HepG2 (cell line): ENCODE results near the gene INO80B. TPM values are rescaled to one million over a fixed set of nuclear protein-coding genes. Genes with fewer than 3 reads are reported as not detected.

ENCODE experiments used
- ARNT2 ChIP-seq: sonication (generic); formaldehyde crosslinking; IDR thresholded peaks from 2 replicates; pipeline ENCODE4 v1.8.0; 2022; ENCODE audit warnings: mild to moderate bottlenecking, low read depth, missing genetic modification reagents, moderate library complexity
- CCAR2 ChIP-seq: fragments of 200-400 bp; formaldehyde crosslinking; optimal IDR thresholded peaks from 2 replicates; pipeline ENCODE3; 2018; ENCODE audit warnings: low read depth, mild to moderate bottlenecking, low read length, moderate library complexity
- FLYWCH1 ChIP-seq: sonication (generic); formaldehyde crosslinking; IDR thresholded peaks from 2 replicates; pipeline ENCODE4 v1.8.1; 2023; ENCODE audit warnings: mild to moderate bottlenecking, missing genetic modification reagents
- HDAC2 ChIP-seq: sonication (generic); formaldehyde crosslinking; IDR thresholded peaks from 2 replicates; pipeline ENCODE4 v1.4.0; 2020; ENCODE audit warnings: missing genetic modification reagents
- KDM5B ChIP-seq: sonication (generic); formaldehyde crosslinking; IDR thresholded peaks from 2 replicates; pipeline ENCODE4 v1.4.0; 2020; ENCODE audit warnings: missing genetic modification reagents, mild to moderate bottlenecking, borderline replicate concordance
- PRMT3 ChIP-seq: sonication (generic); formaldehyde crosslinking; IDR thresholded peaks from 2 replicates; pipeline ENCODE4 v1.8.1; 2022; ENCODE audit warnings: low read depth, mild to moderate bottlenecking, moderate library complexity, missing genetic modification reagents, borderline replicate concordance
- REPIN1 ChIP-seq: sonication (generic); formaldehyde crosslinking; IDR thresholded peaks from 2 replicates; pipeline ENCODE4 v1.8.0; 2022; ENCODE audit warnings: missing genetic modification reagents, low read depth, mild to moderate bottlenecking, borderline replicate concordance
- SRSF9 ChIP-seq: fragments of 200-400 bp; formaldehyde crosslinking; IDR thresholded peaks from 2 replicates; pipeline ENCODE4 v1.6.1; 2018; ENCODE audit warnings: borderline replicate concordance, mild to moderate bottlenecking, low read depth, low read length; ENCODE audit not compliant: insufficient read depth, poor library complexity, severe bottlenecking
- TEF ChIP-seq: sonication (generic); formaldehyde crosslinking; IDR thresholded peaks from 2 replicates; pipeline ENCODE4 v1.5.0; 2020; ENCODE audit warnings: missing genetic modification reagents
- TOE1 ChIP-seq: sonication (generic); formaldehyde crosslinking; IDR thresholded peaks from 2 replicates; pipeline ENCODE4 v1.4.0; 2020; ENCODE audit warnings: mild to moderate bottlenecking, missing genetic modification reagents
- YEATS4 ChIP-seq: sonication (generic); formaldehyde crosslinking; IDR thresholded peaks from 2 replicates; pipeline ENCODE4 v1.4.0; 2020; ENCODE audit warnings: missing genetic modification reagents, borderline replicate concordance
- ZBTB7B ChIP-seq: sonication (generic); formaldehyde crosslinking; IDR thresholded peaks from 2 replicates; pipeline ENCODE4 v1.4.0; 2020; ENCODE audit warnings: missing genetic modification reagents
- ZHX1 ChIP-seq: sonication (generic); formaldehyde crosslinking; IDR thresholded peaks from 2 replicates; pipeline ENCODE4 v1.8.1; 2022; ENCODE audit warnings: low read depth, mild to moderate bottlenecking, missing genetic modification reagents
- ZNF275 ChIP-seq: sonication (generic); formaldehyde crosslinking; IDR thresholded peaks from 2 replicates; pipeline ENCODE4 v1.8.0; 2022; ENCODE audit warnings: missing genetic modification reagents, mild to moderate bottlenecking, inconsistent platforms, borderline replicate concordance
- ZNF296 ChIP-seq: sonication (generic); formaldehyde crosslinking; conservative IDR thresholded peaks from 2 replicates; pipeline ENCODE4 v1.5.0; 2020; ENCODE audit warnings: mild to moderate bottlenecking, missing genetic modification reagents
- ZNF639 ChIP-seq: conservative IDR thresholded peaks from 2 replicates; pipeline ENCODE4 v1.6.1; 2018; ENCODE audit warnings: missing genetic modification reagents
- ZNF644 ChIP-seq: IDR thresholded peaks from 2 replicates; pipeline ENCODE4 v1.6.1; 2016; ENCODE audit warnings: low read depth
- ZNF709 ChIP-seq: sonication (generic); formaldehyde crosslinking; IDR thresholded peaks from 2 replicates; pipeline ENCODE4 v1.5.0; 2020; ENCODE audit warnings: mild to moderate bottlenecking, missing genetic modification reagents
- ZNF781 ChIP-seq: sonication (generic); formaldehyde crosslinking; IDR thresholded peaks from 2 replicates; pipeline ENCODE4 v1.5.1; 2020; ENCODE audit warnings: borderline replicate concordance, mild to moderate bottlenecking, missing genetic modification reagents; ENCODE audit errors: not compliant biosample characterization
- ZNF792 ChIP-seq: IDR thresholded peaks from 2 replicates; pipeline ENCODE4 v1.6.1; 2016
- ZNF891 ChIP-seq: sonication (generic); formaldehyde crosslinking; IDR thresholded peaks from 2 replicates; pipeline ENCODE4 v1.5.0; 2020; ENCODE audit warnings: mild to moderate bottlenecking, missing genetic modification reagents
- polyA plus RNA-seq, 8 experiments: library from polyadenylated mRNA; depleted of rRNA in 3 of 8; stranded (reverse) in 7 of 8; unstranded in 1 of 8; fragments of >200 nt; fragmentation: Illumina TruSeq in 4 of 8; extraction: Trizol in 4 of 8; gene quantifications; 2 replicates each; pipeline versions ENCODE4 v1.2.1 to v1.2.3, GENCODE V29; 2011 to 2016; ENCODE audit warnings: low read depth in 4 of 8, missing spikeins in 1 of 8, mixed read lengths in 1 of 8; ENCODE audit not compliant: insufficient read depth in 1 of 8
- total RNA-seq, 5 experiments: library from RNA; depleted of rRNA; stranded (reverse); fragments of >200 nt; fragmentation: Illumina TruSeq; extraction: Trizol; gene quantifications; 2 replicates each; pipeline ENCODE4 v1.2.3, GENCODE V29; 2016; ENCODE audit warnings: low read depth in 1 of 5

Gene INO80B
- total and polyA plus RNA-seq, 2 of the 13 experiments (the other 11 are each of a cell fraction or from before 2014, with no cell fraction given): 6.2 to 14.5 TPM

GRCh38 chr2:74421221-74421870 is 33.5 kb upstream of the INO80B start, which contains the start of the genes C2orf81 and WDR54 (continued):
- TF ChIP-seq ZNF792 (0 out of 2 replicates have a peak, but pooled peaks have one; percentile 23), ZNF644 (CRISPR knock-in tag) (no peak), YEATS4 (CRISPR knock-in tag) (peak; percentile 47; the same call in 1 of the 2 replicates), ZHX1 (CRISPR knock-in tag) (peak; percentile 52; the same call in 1 of the 2 replicates), ZNF639 (CRISPR knock-in tag) (no peak), ZNF709 (CRISPR knock-in tag) (0 out of 2 replicates have a peak, but pooled peaks have one; percentile 35), ZBTB7B (CRISPR knock-in tag) (0 out of 2 replicates have a peak, but pooled peaks have one; percentile 57), CCAR2 (no peak), ZNF296 (CRISPR knock-in tag) (no peak), TOE1 (no peak), ZNF781 (CRISPR knock-in tag) (no peak), REPIN1 (no peak), HDAC2 (CRISPR knock-in tag) (peak; percentile 45; the same call in 1 of the 2 replicates), TEF (CRISPR knock-in tag) (no peak), FLYWCH1 (CRISPR knock-in tag) (no peak), KDM5B (CRISPR knock-in tag) (peak; percentile 97), ZNF275 (peak; percentile 86), PRMT3 (CRISPR knock-in tag) (no peak), ARNT2 (CRISPR knock-in tag) (peak; percentile 91), ZNF891 (0 out of 2 replicates have a peak, but pooled peaks have one; percentile 22), SRSF9 (no peak)
